K562 (cell line): ENCODE data around the gene FTL. TPM values are rescaled to one million over a fixed set of nuclear protein-coding genes. Genes with fewer than 3 reads are reported as not detected.

Experiments
- ARID4B ChIP-seq: sonication (generic); formaldehyde crosslinking; IDR thresholded peaks from 2 replicates; pipeline ENCODE4 v1.8.0; 2022; ENCODE audit warnings: mild to moderate bottlenecking, missing genetic modification reagents
- CBFA2T2 ChIP-seq: fragments of 450-650 bp; conservative IDR thresholded peaks from 2 replicates; pipeline ENCODE4 v1.6.1; 2017; ENCODE audit warnings: mild to moderate bottlenecking
- DPF2 ChIP-seq: fragments of 450-650 bp; IDR thresholded peaks from 2 replicates; pipeline ENCODE4 v1.6.1; 2016
- EGR1 ChIP-seq: fragments of 450-650 bp; conservative IDR thresholded peaks from 2 replicates; pipeline ENCODE4 v1.6.1; 2017; ENCODE audit warnings: mild to moderate bottlenecking
- EP400 ChIP-seq: fragments of 450-650 bp; IDR thresholded peaks from 2 replicates; pipeline ENCODE4 v1.6.1; 2017; ENCODE audit warnings: antibody characterized with exemption, mild to moderate bottlenecking, moderate library complexity
- ERF ChIP-seq: fragments of 450-650 bp; formaldehyde crosslinking; IDR thresholded peaks from 2 replicates; pipeline ENCODE4 v1.4.0; 2020; ENCODE audit warnings: mild to moderate bottlenecking, mixed read lengths
- FOXJ3 ChIP-seq: sonication (generic); formaldehyde crosslinking; IDR thresholded peaks from 2 replicates; pipeline ENCODE4 v1.4.0; 2020; ENCODE audit warnings: mild to moderate bottlenecking, missing genetic modification reagents
- FOXK2 ChIP-seq, 2 experiments: fragments of 450-650 bp; IDR thresholded peaks in 1 of 2; conservative IDR thresholded peaks in 1 of 2; 2 replicates each; pipeline ENCODE4 v1.6.1; 2016; ENCODE audit warnings: low read depth in 2 of 2, mild to moderate bottlenecking in 1 of 2
- KLF6 ChIP-seq: fragments of 250-450 bp; sonication (Bioruptor Pico); IDR thresholded peaks from 2 replicates; pipeline ENCODE4 v1.4.0; 2020; ENCODE audit warnings: mild to moderate bottlenecking, moderate library complexity, borderline replicate concordance
- L3MBTL2 ChIP-seq: fragments of 450-650 bp; IDR thresholded peaks from 2 replicates; pipeline ENCODE4 v1.6.1; 2016; ENCODE audit warnings: mild to moderate bottlenecking, moderate library complexity
- NR2C1 ChIP-seq, 2 experiments: fragments of 450-650 bp; IDR thresholded peaks; 2 replicates each; pipeline ENCODE4 v1.6.1; 2017; ENCODE audit warnings: mild to moderate bottlenecking in 2 of 2, antibody characterized with exemption in 1 of 2, inconsistent platforms in 1 of 2, missing compliant biosample characterization in 1 of 2, missing genetic modification characterization in 1 of 2
- NUFIP1 ChIP-seq: fragments of 450-650 bp; IDR thresholded peaks from 2 replicates; pipeline ENCODE4 v1.6.1; 2018; ENCODE audit not compliant: partially characterized antibody
- PML ChIP-seq: IDR thresholded peaks from 2 replicates; pipeline ENCODE4 v1.6.1; 2012; ENCODE audit warnings: low read length, inconsistent platforms
- RBFOX2 ChIP-seq: fragments of 200-400 bp; formaldehyde crosslinking; IDR thresholded peaks from 2 replicates; pipeline ENCODE4 v1.6.1; 2017; ENCODE audit warnings: low read depth, mild to moderate bottlenecking, low read length, moderate library complexity
- TAL1 ChIP-seq: fragments of 450-650 bp; IDR thresholded peaks from 2 replicates; pipeline ENCODE4 v1.6.1; 2016; ENCODE audit warnings: mild to moderate bottlenecking
- USF1 ChIP-seq: sonication (generic); formaldehyde crosslinking; IDR thresholded peaks from 2 replicates; pipeline ENCODE4 v1.9.0; 2022; ENCODE audit warnings: mild to moderate bottlenecking, missing genetic modification reagents
- ZBTB7A ChIP-seq: IDR thresholded peaks from 2 replicates; pipeline ENCODE4 v1.6.1; 2011; ENCODE audit warnings: low read depth, mild to moderate bottlenecking, low read length, moderate library complexity, borderline replicate concordance; ENCODE audit not compliant: control insufficient read depth
- ZNF224 ChIP-seq: sonication (generic); formaldehyde crosslinking; IDR thresholded peaks from 2 replicates; pipeline ENCODE4 v1.8.0; 2022; ENCODE audit warnings: mild to moderate bottlenecking, missing genetic modification reagents
- ZNF239 ChIP-seq: fragments of 250-450 bp; sonication (Bioruptor Pico); IDR thresholded peaks from 2 replicates; pipeline ENCODE4 v1.4.0; 2020; ENCODE audit warnings: mild to moderate bottlenecking
- ZNF76 ChIP-seq: fragments of 250-450 bp; sonication (Bioruptor Pico); IDR thresholded peaks from 2 replicates; pipeline ENCODE4 v1.4.0; 2020; ENCODE audit warnings: mild to moderate bottlenecking, moderate library complexity, borderline replicate concordance
- polyA plus RNA-seq, 8 experiments: library from polyadenylated mRNA; depleted of rRNA in 4 of 8; stranded (reverse) in 5 of 8; unstranded in 3 of 8; fragments of >200 nt; fragmentation: Nextera tagmentation in 2 of 8; fragmentation: Illumina TruSeq in 1 of 8; extraction: Ambion mirVana in 2 of 8; extraction: Trizol in 1 of 8; gene quantifications; 2 replicates each; pipeline versions ENCODE4 v1.2.1 to v1.2.3, GENCODE V29; 2011 to 2014; ENCODE audit warnings: inconsistent platforms in 1 of 8, missing spikeins in 1 of 8
- total RNA-seq, 7 experiments: library from RNA; depleted of rRNA in 6 of 7; stranded (reverse); fragments of >200 nt in 6 of 7; fragmentation: Illumina TruSeq in 2 of 7; extraction: Trizol in 2 of 7; gene quantifications; 2 replicates each; pipeline versions ENCODE4 v1.2.1 to v1.2.3, GENCODE V29; 2011 to 2021; ENCODE audit warnings: low replicate concordance in 1 of 7
- TF ChIP-seq, protein P1 (sequence below), 2 experiments: fragments of 250-450 bp in 1 of 2; fragments of 450-650 bp in 1 of 2; sonication (Bioruptor Pico) in 1 of 2; IDR thresholded peaks; 2 replicates each; pipeline versions ENCODE4 v1.6.1 to v1.8.0; 2016 to 2021; ENCODE audit warnings: mild to moderate bottlenecking in 2 of 2, moderate library complexity in 2 of 2, missing compliant biosample characterization in 1 of 2, missing genetic modification characterization in 1 of 2
- TF ChIP-seq, protein P2 (sequence below): sonication (generic); IDR thresholded peaks from 2 replicates; pipeline ENCODE4 v1.6.1; 2016

Gene FTL
- total and polyA plus RNA-seq, 9 of the 15 experiments (the other 6 are each of a cell fraction or from before 2014, with no cell fraction given), result 1,231 to 27,415 (median 3,965) TPM

- TF ChIP-seq, protein P1, sequence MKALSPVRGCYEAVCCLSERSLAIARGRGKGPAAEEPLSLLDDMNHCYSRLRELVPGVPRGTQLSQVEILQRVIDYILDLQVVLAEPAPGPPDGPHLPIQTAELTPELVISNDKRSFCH (CRISPR knock-in tag; IDR thresholded peaks at IDR 0.05), result no peak
- TF ChIP-seq, protein P1 (tag; IDR thresholded peaks at IDR 0.05), result peak; percentile 89
- peak; percentile 100 for TF ChIP-seq CBFA2T2
- TF ChIP-seq FOXK2 (conservative IDR thresholded peaks at IDR 0.05 in 1 of 2, IDR thresholded peaks at IDR 0.05 in 1 of 2; ENCODE audit: low read depth in 2 of 2), result peak; percentile 48 to 96; a peak in 2 of 4 replicates
- TF ChIP-seq ZBTB7A, result peak; percentile 70; the same call in 1 of the 2 replicates
- peak; percentile 70; the same call in 1 of the 2 replicates for TF ChIP-seq EP400
- TF ChIP-seq USF1 (CRISPR knock-in tag), result peak; percentile 99
- peak; percentile 28; the same call in 1 of the 2 replicates for TF ChIP-seq ZNF76 (CRISPR knock-in tag)
- TF ChIP-seq L3MBTL2, result peak; percentile 83
- no peak for TF ChIP-seq PML
- peak; percentile 80 for TF ChIP-seq EGR1
- 0 out of 2 replicates have a peak, but pooled peaks have one; percentile 45 for TF ChIP-seq DPF2
- TF ChIP-seq TAL1, result no peak; the same call in 1 of the 2 replicates
- peak; percentile 47; the same call in 1 of the 2 replicates for TF ChIP-seq ZNF239 (CRISPR knock-in tag)
- TF ChIP-seq RBFOX2, result peak; percentile 86
- no peak for TF ChIP-seq ZNF224 (CRISPR knock-in tag)
- TF ChIP-seq ERF, result 0 out of 2 replicates have a peak, but pooled peaks have one; percentile 9
- TF ChIP-seq NR2C1 (IDR thresholded peaks at IDR 0.05), result peak; percentile 80
- peak; percentile 47; the same call in 1 of the 2 replicates for TF ChIP-seq NR2C1 (tag; IDR thresholded peaks at IDR 0.05)
- peak; percentile 69 for TF ChIP-seq KLF6 (CRISPR knock-in tag)
- TF ChIP-seq, protein P2, sequence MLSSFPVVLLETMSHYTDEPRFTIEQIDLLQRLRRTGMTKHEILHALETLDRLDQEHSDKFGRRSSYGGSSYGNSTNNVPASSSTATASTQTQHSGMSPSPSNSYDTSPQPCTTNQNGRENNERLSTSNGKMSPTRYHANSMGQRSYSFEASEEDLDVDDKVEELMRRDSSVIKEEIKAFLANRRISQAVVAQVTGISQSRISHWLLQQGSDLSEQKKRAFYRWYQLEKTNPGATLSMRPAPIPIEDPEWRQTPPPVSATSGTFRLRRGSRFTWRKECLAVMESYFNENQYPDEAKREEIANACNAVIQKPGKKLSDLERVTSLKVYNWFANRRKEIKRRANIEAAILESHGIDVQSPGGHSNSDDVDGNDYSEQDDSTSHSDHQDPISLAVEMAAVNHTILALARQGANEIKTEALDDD, result no peak
- peak; percentile 99 for TF ChIP-seq ARID4B (CRISPR knock-in tag)
- no peak for TF ChIP-seq NUFIP1
- TF ChIP-seq FOXJ3 (CRISPR knock-in tag), result no peak
These were observed 10.4 kb upstream of the FTL start, which contains the start of gene BAX (continued) for GRCh38 chr19:48954595-48955307.
